ENCODE measurements around the gene OR51B4.

GRCh38 chr11:5274395-5274794 is 27.4 kb downstream of the OR51B4 start:
- TF ChIP-seq GATA2 (IDR thresholded peaks at IDR 0.05; ENCODE audit: low read depth, low read length) (no peak), GATA3 (IDR thresholded peaks at IDR 0.05; ENCODE audit: low read depth, low read length) (no peak)

All from SH-SY5Y (cell line).